ENCODE measurements around the gene TRIM24.

DNA sequence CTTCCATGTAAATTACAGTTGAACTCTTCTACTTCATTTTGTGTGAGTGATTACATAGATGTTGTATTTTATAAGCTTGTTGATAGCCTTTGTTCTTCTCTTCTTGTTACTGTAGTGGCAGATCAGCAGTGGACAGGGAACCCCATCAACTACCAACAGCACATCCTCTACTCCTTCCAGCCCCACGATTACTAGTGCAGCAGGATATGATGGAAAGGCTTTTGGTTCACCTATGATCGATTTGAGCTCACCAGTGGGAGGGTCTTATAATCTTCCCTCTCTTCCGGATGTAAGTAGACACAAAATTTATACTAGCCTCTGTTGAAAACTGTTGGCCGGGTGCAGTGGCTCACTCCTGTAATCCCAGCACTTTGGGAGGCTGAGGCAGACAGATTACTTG is 110.7 kb downstream of the TRIM24 start:
- TF ChIP-seq, protein P1, sequence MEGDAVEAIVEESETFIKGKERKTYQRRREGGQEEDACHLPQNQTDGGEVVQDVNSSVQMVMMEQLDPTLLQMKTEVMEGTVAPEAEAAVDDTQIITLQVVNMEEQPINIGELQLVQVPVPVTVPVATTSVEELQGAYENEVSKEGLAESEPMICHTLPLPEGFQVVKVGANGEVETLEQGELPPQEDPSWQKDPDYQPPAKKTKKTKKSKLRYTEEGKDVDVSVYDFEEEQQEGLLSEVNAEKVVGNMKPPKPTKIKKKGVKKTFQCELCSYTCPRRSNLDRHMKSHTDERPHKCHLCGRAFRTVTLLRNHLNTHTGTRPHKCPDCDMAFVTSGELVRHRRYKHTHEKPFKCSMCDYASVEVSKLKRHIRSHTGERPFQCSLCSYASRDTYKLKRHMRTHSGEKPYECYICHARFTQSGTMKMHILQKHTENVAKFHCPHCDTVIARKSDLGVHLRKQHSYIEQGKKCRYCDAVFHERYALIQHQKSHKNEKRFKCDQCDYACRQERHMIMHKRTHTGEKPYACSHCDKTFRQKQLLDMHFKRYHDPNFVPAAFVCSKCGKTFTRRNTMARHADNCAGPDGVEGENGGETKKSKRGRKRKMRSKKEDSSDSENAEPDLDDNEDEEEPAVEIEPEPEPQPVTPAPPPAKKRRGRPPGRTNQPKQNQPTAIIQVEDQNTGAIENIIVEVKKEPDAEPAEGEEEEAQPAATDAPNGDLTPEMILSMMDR (optimal IDR thresholded peaks at IDR 0.05 in 1 of 3, IDR thresholded peaks at IDR 0.05 in 1 of 3, conservative IDR thresholded peaks at IDR 0.05 in 1 of 3; ENCODE audit: extremely low read depth in 1 of 3, insufficient read depth in 2 of 3, low read length in 3 of 3): no peak
- TF ChIP-seq EZH2 (IDR thresholded peaks at IDR 0.05; ENCODE audit: low read length): no peak
